H9 (cell line): ENCODE data around the gene SHTN1. TPM values are rescaled to one million over a fixed set of nuclear protein-coding genes. Genes with fewer than 3 reads are reported as not detected.

Experiments
- DNase-seq: peaks from one replicate; pipeline ENCODE4 v3.0.0-alpha.2; 2017
- H2AFZ ChIP-seq: one replicate; pipeline ENCODE4 v1.6.1; 2013; ENCODE audit warnings: mild to moderate bottlenecking, low read length, control low read depth, moderate library complexity
- H2AK5ac ChIP-seq: 2 replicates; pipeline ENCODE4 v1.6.1; 2013; ENCODE audit warnings: low read length, control low read depth, mixed read lengths; ENCODE audit not compliant: insufficient read length
- H2BK120ac ChIP-seq: one replicate; pipeline ENCODE4 v1.6.1; 2013; ENCODE audit warnings: low read depth, mild to moderate bottlenecking, low read length, control low read depth, inconsistent platforms; ENCODE audit not compliant: poor library complexity, severe bottlenecking
- H2BK12ac ChIP-seq: 2 replicates; pipeline ENCODE4 v1.6.1; 2013; ENCODE audit warnings: low read length, control low read depth, mixed read lengths, low read depth; ENCODE audit not compliant: insufficient read length
- H2BK15ac ChIP-seq: 2 replicates; pipeline ENCODE4 v1.6.1; 2013; ENCODE audit warnings: low read depth, low read length, control low read depth
- H2BK20ac ChIP-seq: one replicate; pipeline ENCODE4 v1.6.1; 2013; ENCODE audit warnings: low read depth, mild to moderate bottlenecking, low read length, control low read depth, inconsistent platforms; ENCODE audit not compliant: poor library complexity, severe bottlenecking
- H2BK5ac ChIP-seq: 2 replicates; pipeline ENCODE4 v1.6.1; 2013; ENCODE audit warnings: low read length, control low read depth, mixed read lengths; ENCODE audit not compliant: insufficient read length
- H3K14ac ChIP-seq: 2 replicates; pipeline ENCODE4 v1.6.1; 2013; ENCODE audit warnings: low read length, control low read depth; ENCODE audit not compliant: insufficient read depth
- H3K18ac ChIP-seq: 2 replicates; pipeline ENCODE4 v1.6.1; 2013; ENCODE audit warnings: low read depth, mild to moderate bottlenecking, mixed read lengths, low read length, control low read depth; ENCODE audit not compliant: insufficient read length
- H3K23ac ChIP-seq: 2 replicates; pipeline ENCODE4 v1.6.1; 2013; ENCODE audit warnings: low read length, control low read depth, mixed read lengths, low read depth; ENCODE audit not compliant: insufficient read length
- H3K23me2 ChIP-seq: 2 replicates; pipeline ENCODE4 v1.6.1; 2013; ENCODE audit warnings: low read depth, mild to moderate bottlenecking, mixed read lengths, low read length, control low read depth; ENCODE audit not compliant: insufficient read length, poor library complexity, severe bottlenecking
- H3K27ac ChIP-seq: 2 replicates; pipeline ENCODE4 v1.5.1; 2013; ENCODE audit warnings: low read length, control low read depth, mixed read lengths, low read depth; ENCODE audit not compliant: insufficient read length
- H3K27me3 ChIP-seq: 2 replicates; pipeline ENCODE4 v1.6.1; 2013; ENCODE audit warnings: low read length, control low read depth, inconsistent platforms; ENCODE audit not compliant: insufficient read depth
- H3K4ac ChIP-seq: 2 replicates; pipeline ENCODE4 v1.6.1; 2013; ENCODE audit warnings: low read depth, mild to moderate bottlenecking, control low read depth, inconsistent platforms, low read length, moderate library complexity
- H3K4me1 ChIP-seq: 2 replicates; pipeline ENCODE4 v1.6.1; 2013; ENCODE audit warnings: low read length, control low read depth, inconsistent platforms; ENCODE audit not compliant: insufficient read depth
- H3K4me2 ChIP-seq: 2 replicates; pipeline ENCODE4 v1.6.1; 2013; ENCODE audit warnings: low read length, control low read depth, mixed read lengths; ENCODE audit not compliant: insufficient read length, insufficient read depth
- H3K56ac ChIP-seq: 2 replicates; pipeline ENCODE4 v1.6.1; 2013; ENCODE audit warnings: low read depth, mild to moderate bottlenecking, mixed read lengths, low read length, control low read depth; ENCODE audit not compliant: insufficient read length
- H3K79me1 ChIP-seq: 2 replicates; pipeline ENCODE4 v1.6.1; 2013; ENCODE audit warnings: low read depth, mild to moderate bottlenecking, moderate library complexity, low read length, control low read depth, inconsistent platforms; ENCODE audit not compliant: insufficient read depth, poor library complexity, severe bottlenecking
- H3K79me2 ChIP-seq: 2 replicates; pipeline ENCODE4 v1.6.1; 2013; ENCODE audit warnings: low read length, control low read depth, inconsistent platforms; ENCODE audit not compliant: insufficient read depth
- H3K9ac ChIP-seq: 2 replicates; pipeline ENCODE4 v1.6.1; 2013; ENCODE audit warnings: low read length, control low read depth, mixed read lengths; ENCODE audit not compliant: insufficient read length; ENCODE audit errors: extremely low read depth
- H3K9me3 ChIP-seq: one replicate; pipeline ENCODE4 v1.6.1; 2013; ENCODE audit warnings: low read depth, low read length, inconsistent platforms; ENCODE audit not compliant: control insufficient read depth
- H3T11ph ChIP-seq: one replicate; pipeline ENCODE4 v1.6.1; 2013; ENCODE audit warnings: mild to moderate bottlenecking, low read length, control low read depth, inconsistent platforms
- H4K20me1 ChIP-seq: one replicate; pipeline ENCODE4 v1.6.1; 2013; ENCODE audit not compliant: control insufficient read depth, insufficient read length, insufficient read depth
- H4K5ac ChIP-seq: 2 replicates; pipeline ENCODE4 v1.6.1; 2013; ENCODE audit warnings: low read depth, mild to moderate bottlenecking, mixed read lengths, low read length, control low read depth; ENCODE audit not compliant: insufficient read length
- H4K8ac ChIP-seq: replicated peaks from 2 replicates; pipeline ENCODE4 v1.6.1; 2013; ENCODE audit warnings: low read length, control low read depth, mixed read lengths, low read depth; ENCODE audit not compliant: insufficient read length
- H4K91ac ChIP-seq: 2 replicates; pipeline ENCODE4 v1.6.1; 2013; ENCODE audit warnings: low read depth, mild to moderate bottlenecking, moderate library complexity, mixed read lengths, low read length, control low read depth; ENCODE audit not compliant: insufficient read length
- H3K27ac Mint-ChIP-seq, 3 experiments: 2 replicates in 2 of 3; 3 replicates in 1 of 3; pipeline ENCODE4 v1.8.0; 2020 to 2021; ENCODE audit warnings: mixed read lengths in 3 of 3, mild to moderate bottlenecking in 1 of 3, moderate library complexity in 1 of 3
- H3K27me3 Mint-ChIP-seq: 2 replicates; pipeline ENCODE4 v1.8.0; 2021; ENCODE audit warnings: low read depth, mild to moderate bottlenecking, moderate library complexity, mixed read lengths
- H3K36me3 Mint-ChIP-seq, 3 experiments: 2 replicates in 2 of 3; 3 replicates in 1 of 3; pipeline ENCODE4 v1.8.0; 2020 to 2021; ENCODE audit warnings: low read depth in 3 of 3, mixed read lengths in 3 of 3; ENCODE audit not compliant: insufficient read depth in 1 of 3
- H3K4me1 Mint-ChIP-seq, 2 experiments: 2 replicates each; pipeline ENCODE4 v1.8.0; 2020; ENCODE audit warnings: mixed read lengths in 2 of 2
- H3K4me3 Mint-ChIP-seq, 2 experiments: 2 replicates in 1 of 2; 3 replicates in 1 of 2; pipeline ENCODE4 v1.8.0; 2020 to 2021; ENCODE audit warnings: mild to moderate bottlenecking in 2 of 2, mixed read lengths in 2 of 2, moderate library complexity in 1 of 2
- H3K9me3 Mint-ChIP-seq, 2 experiments: 2 replicates in 1 of 2; 3 replicates in 1 of 2; pipeline ENCODE4 v1.8.0; 2020; ENCODE audit warnings: mild to moderate bottlenecking in 2 of 2, mixed read lengths in 2 of 2, moderate library complexity in 1 of 2
- CTCF ChIP-seq: fragments of 200-600 bp; sonication (generic); conservative IDR thresholded peaks from 3 replicates; pipeline ENCODE4 v1.8.0; 2021; ENCODE audit warnings: antibody characterized with exemption, mild to moderate bottlenecking
- total RNA-seq: library from RNA; stranded (reverse); gene quantifications from 2 replicates; pipeline ENCODE4 v1.2.1, GENCODE V29; 2021

The SHTN1 gene
- total RNA-seq, 1 experiment from 2014 or later = 22.1 TPM

GRCh38 chr10:116988311-116988710 lies 16.7 kb downstream of the SHTN1 start:
- no peaks in the 10 kb centered on the region; a peak in 2 of 7 replicates for H3K36me3 Mint-ChIP-seq
- no peak overlapping the region for H3K27ac Mint-ChIP-seq

More at GRCh38 chr10:116988311-116988710, 16.7 kb downstream of the SHTN1 start:
- no peak overlapping the region for H3K9ac ChIP-seq
- no peak overlapping the region for H3K23ac ChIP-seq
- no peak overlapping the region for H3K4me3 Mint-ChIP-seq
- H2BK12ac ChIP-seq = no peak overlapping the region
- no peak overlapping the region for H2AK5ac ChIP-seq
- no peak overlapping the region for H4K91ac ChIP-seq
- no peak overlapping the region for H2AFZ ChIP-seq
- no peak overlapping the region for H3K18ac ChIP-seq
- H3K56ac ChIP-seq = no peak overlapping the region
- no peak overlapping the region for H3K4ac ChIP-seq
- no peak overlapping the region for H2BK5ac ChIP-seq
- H3K4me1 ChIP-seq = no peaks in the 10 kb centered on the region; the same call in 1 of the 2 replicates
- H3K79me2 ChIP-seq = no peaks in the 10 kb centered on the region
- no peaks in the 10 kb centered on the region for H3K23me2 ChIP-seq
- H3K27me3 Mint-ChIP-seq = peaks cover 1% of the 10 kb centered on the region; the same call in 1 of the 2 replicates
- no peak for TF ChIP-seq CTCF
- no peaks in the 10 kb centered on the region for H3K79me1 ChIP-seq
- H2BK20ac ChIP-seq = no peak overlapping the region
- no peak overlapping the region for H4K8ac ChIP-seq
- DNase-seq = no peak
- H2BK120ac ChIP-seq = no peak overlapping the region
- no peaks in the 10 kb centered on the region for H4K20me1 ChIP-seq
- H3K14ac ChIP-seq = no peak overlapping the region
- H3K4me2 ChIP-seq = no peak overlapping the region
- H4K5ac ChIP-seq = no peak overlapping the region
- no peak overlapping the region for H3T11ph ChIP-seq
- no peak overlapping the region for H3K27ac ChIP-seq
- no peak overlapping the region for H2BK15ac ChIP-seq
- H3K9me3 Mint-ChIP-seq = no peaks in the 10 kb centered on the region
- H3K9me3 ChIP-seq = no peaks in the 10 kb centered on the region
- H3K4me1 Mint-ChIP-seq = peaks cover 45 to 48% of the 10 kb centered on the region in 2 experiments
- H3K27me3 ChIP-seq = no peaks in the 10 kb centered on the region; the same call in 1 of the 2 replicates
